GM12878 (cell line): Measurements from ENCODE around the gene TMEM35A.

Experiments
- EP300 ChIP-seq, 2 experiments: fragments of 150-350 bp in 1 of 2; IDR thresholded peaks; 2 replicates each; pipeline ENCODE4 v1.6.1; 2011 to 2012; ENCODE audit warnings: low read depth in 2 of 2, low read length in 2 of 2, borderline replicate concordance in 1 of 2, improper control_type of control experiment in 1 of 2, inconsistent platforms in 1 of 2; ENCODE audit not compliant: control insufficient read depth in 1 of 2
- GABPA ChIP-seq: IDR thresholded peaks from 2 replicates; pipeline ENCODE4 v1.6.1; 2014; ENCODE audit warnings: antibody characterized with exemption, low read depth, mild to moderate bottlenecking, inconsistent platforms
- POLR2A ChIP-seq: IDR thresholded peaks from 2 replicates; pipeline ENCODE4 v1.6.1; 2011; ENCODE audit warnings: low read depth, mild to moderate bottlenecking, low read length
- SPI1 ChIP-seq: IDR thresholded peaks from 2 replicates; pipeline ENCODE4 v1.6.1; 2011; ENCODE audit warnings: low read depth, mild to moderate bottlenecking, low read length, moderate library complexity, borderline replicate concordance; ENCODE audit not compliant: insufficient read depth
- ZNF384 ChIP-seq: IDR thresholded peaks from 2 replicates; pipeline ENCODE4 v1.6.1; 2012; ENCODE audit warnings: low read depth, mild to moderate bottlenecking, low read length, improper control_type of control experiment, borderline replicate concordance
- TF ChIP-seq, protein P1 (sequence below): IDR thresholded peaks from 2 replicates; pipeline ENCODE4 v1.6.1; 2012; ENCODE audit warnings: low read depth, low read length, improper control_type of control experiment
- TF ChIP-seq, protein P2 (sequence below): fragments of 450-650 bp; IDR thresholded peaks from 2 replicates; pipeline ENCODE4 v1.6.1; 2016; ENCODE audit warnings: mild to moderate bottlenecking
- TF ChIP-seq, protein P3 (sequence below), 3 experiments: IDR thresholded peaks in 2 of 3; conservative IDR thresholded peaks in 1 of 3; 2 replicates each; pipeline ENCODE4 v1.5.1; 2011; ENCODE audit warnings: low read depth in 3 of 3, low read length in 3 of 3, mild to moderate bottlenecking in 3 of 3, control low read depth in 2 of 3, moderate library complexity in 2 of 3, inconsistent platforms in 1 of 3, mixed read lengths in 1 of 3; ENCODE audit not compliant: control insufficient read depth in 2 of 3, insufficient read depth in 1 of 3; ENCODE audit errors: extremely low read depth in 1 of 3

DNA sequence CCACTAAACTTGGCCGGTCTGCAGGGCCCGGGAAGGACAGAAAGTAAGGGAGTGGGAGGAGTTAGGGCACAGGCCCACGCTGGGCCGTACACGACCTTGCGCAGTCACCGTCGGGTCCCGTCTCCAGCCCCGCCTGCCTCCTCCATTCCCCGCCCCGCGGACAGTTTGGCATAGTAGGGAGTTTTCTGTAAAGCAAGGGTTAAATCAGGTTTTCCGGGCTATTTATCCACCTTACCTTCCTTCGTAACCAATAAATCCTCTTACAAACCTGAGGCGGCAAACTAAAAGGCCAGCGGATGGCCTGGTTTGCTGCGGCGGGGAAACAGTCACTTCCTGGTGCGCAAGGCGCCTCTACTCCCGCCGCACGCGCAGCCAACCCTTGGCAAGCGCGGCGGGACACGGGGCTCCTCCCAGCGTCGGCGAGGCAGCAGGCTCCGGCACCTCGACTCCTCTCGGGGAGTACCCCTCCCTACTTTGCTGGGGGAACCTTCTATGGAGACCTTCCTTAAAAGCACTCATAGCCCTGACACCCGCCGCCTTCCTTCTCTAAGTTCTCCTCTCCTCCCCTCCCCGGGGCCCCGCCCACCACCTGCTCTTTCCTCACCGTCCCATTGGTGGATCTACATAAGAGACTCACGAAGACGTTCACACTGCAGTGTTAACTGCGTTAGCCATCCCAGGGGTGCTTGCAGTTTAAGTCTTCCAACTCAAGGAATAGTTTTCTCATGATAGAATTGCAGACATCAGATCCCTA lies 27.0 kb upstream of the TMEM35A start, which contains the start of gene TRMT2B:
- TF ChIP-seq, protein P1, sequence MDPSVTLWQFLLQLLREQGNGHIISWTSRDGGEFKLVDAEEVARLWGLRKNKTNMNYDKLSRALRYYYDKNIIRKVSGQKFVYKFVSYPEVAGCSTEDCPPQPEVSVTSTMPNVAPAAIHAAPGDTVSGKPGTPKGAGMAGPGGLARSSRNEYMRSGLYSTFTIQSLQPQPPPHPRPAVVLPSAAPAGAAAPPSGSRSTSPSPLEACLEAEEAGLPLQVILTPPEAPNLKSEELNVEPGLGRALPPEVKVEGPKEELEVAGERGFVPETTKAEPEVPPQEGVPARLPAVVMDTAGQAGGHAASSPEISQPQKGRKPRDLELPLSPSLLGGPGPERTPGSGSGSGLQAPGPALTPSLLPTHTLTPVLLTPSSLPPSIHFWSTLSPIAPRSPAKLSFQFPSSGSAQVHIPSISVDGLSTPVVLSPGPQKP: no peak
- TF ChIP-seq POLR2A (peak; percentile 79), ZNF384 (no peak), EP300 (IDR thresholded peaks at IDR 0.05; ENCODE audit: borderline replicate concordance in 1 of 2, control insufficient read depth in 1 of 2, low read depth in 2 of 2, low read length in 2 of 2) (no peak), GABPA (no peak), SPI1 (no peak)
- TF ChIP-seq, protein P2, sequence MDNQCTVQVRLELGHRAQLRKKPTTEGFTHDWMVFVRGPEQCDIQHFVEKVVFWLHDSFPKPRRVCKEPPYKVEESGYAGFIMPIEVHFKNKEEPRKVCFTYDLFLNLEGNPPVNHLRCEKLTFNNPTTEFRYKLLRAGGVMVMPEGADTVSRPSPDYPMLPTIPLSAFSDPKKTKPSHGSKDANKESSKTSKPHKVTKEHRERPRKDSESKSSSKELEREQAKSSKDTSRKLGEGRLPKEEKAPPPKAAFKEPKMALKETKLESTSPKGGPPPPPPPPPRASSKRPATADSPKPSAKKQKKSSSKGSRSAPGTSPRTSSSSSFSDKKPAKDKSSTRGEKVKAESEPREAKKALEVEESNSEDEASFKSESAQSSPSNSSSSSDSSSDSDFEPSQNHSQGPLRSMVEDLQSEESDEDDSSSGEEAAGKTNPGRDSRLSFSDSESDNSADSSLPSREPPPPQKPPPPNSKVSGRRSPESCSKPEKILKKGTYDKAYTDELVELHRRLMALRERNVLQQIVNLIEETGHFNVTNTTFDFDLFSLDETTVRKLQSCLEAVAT: no peak
- TF ChIP-seq, protein P3, sequence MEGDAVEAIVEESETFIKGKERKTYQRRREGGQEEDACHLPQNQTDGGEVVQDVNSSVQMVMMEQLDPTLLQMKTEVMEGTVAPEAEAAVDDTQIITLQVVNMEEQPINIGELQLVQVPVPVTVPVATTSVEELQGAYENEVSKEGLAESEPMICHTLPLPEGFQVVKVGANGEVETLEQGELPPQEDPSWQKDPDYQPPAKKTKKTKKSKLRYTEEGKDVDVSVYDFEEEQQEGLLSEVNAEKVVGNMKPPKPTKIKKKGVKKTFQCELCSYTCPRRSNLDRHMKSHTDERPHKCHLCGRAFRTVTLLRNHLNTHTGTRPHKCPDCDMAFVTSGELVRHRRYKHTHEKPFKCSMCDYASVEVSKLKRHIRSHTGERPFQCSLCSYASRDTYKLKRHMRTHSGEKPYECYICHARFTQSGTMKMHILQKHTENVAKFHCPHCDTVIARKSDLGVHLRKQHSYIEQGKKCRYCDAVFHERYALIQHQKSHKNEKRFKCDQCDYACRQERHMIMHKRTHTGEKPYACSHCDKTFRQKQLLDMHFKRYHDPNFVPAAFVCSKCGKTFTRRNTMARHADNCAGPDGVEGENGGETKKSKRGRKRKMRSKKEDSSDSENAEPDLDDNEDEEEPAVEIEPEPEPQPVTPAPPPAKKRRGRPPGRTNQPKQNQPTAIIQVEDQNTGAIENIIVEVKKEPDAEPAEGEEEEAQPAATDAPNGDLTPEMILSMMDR (IDR thresholded peaks at IDR 0.05 in 2 of 3, conservative IDR thresholded peaks at IDR 0.05 in 1 of 3; ENCODE audit: control insufficient read depth in 2 of 3, extremely low read depth in 1 of 3, insufficient read depth in 1 of 3, low read depth in 3 of 3, low read length in 3 of 3): no peak
